PC-3 (cell line): ENCODE results near the gene FAR1. TPM values are rescaled to one million over a fixed set of nuclear protein-coding genes. Genes with fewer than 3 reads are reported as not detected.

ENCODE experiments used
- ATAC-seq: fragments of 200-7000 bp; cut with Tn5 transposase; 2 replicates; pipeline ENCODE4 v1.9.1; 2020; ENCODE audit warnings: mild to moderate bottlenecking, moderate library complexity
- BruUV-seq: library from RNA; stranded (reverse); fragments of 400-500 nt; replicated peaks from 2 replicates; lab custom pipeline; 2021; lab: Mats Ljungman, UMichigan
- CTCF ChIA-PET: fragments of 300-600 bp; sonication (Branson Sonifier 250); formaldehyde crosslinking; loops from one replicate; lab custom pipeline; 2022; ENCODE audit warnings: antibody characterized with exemption; lab: Charles Lee
- POLR2A ChIA-PET: fragments of 300-600 bp; sonication (Branson Sonifier 250); formaldehyde crosslinking; loops from one replicate; lab custom pipeline; 2022; ENCODE audit warnings: antibody characterized with exemption; ENCODE audit not compliant: unreplicated experiment; lab: Charles Lee
- DNase-seq: peaks from one replicate; pipeline ENCODE4 v3.0.0-alpha.2; 2015
- H2AFZ ChIP-seq: fragments of 300-600 bp; sonication (generic); 2 replicates; pipeline ENCODE4 v1.6.0; 2016; ENCODE audit warnings: antibody characterized with exemption, low read length
- H3F3A ChIP-seq: fragments of 300-600 bp; sonication (generic); one replicate; pipeline ENCODE4 v1.6.0; 2017; ENCODE audit warnings: antibody characterized with exemption, low read length, control low read depth, mild to moderate bottlenecking; ENCODE audit not compliant: unreplicated experiment
- H3K27ac ChIP-seq: fragments of 300-600 bp; sonication (generic); 2 replicates; pipeline ENCODE4 v1.5.1; 2016; ENCODE audit warnings: mild to moderate bottlenecking, low read length
- H3K27me3 ChIP-seq: fragments of 300-600 bp; sonication (generic); 2 replicates; pipeline ENCODE4 v1.6.1; 2016; ENCODE audit warnings: low read length, mixed read lengths
- H3K36me3 ChIP-seq: fragments of 300-600 bp; sonication (generic); 2 replicates; pipeline ENCODE4 v1.6.1; 2016; ENCODE audit warnings: low read depth, mixed run types, low read length, mixed read lengths
- H3K4me1 ChIP-seq: fragments of 300-600 bp; sonication (generic); 2 replicates; pipeline ENCODE4 v1.5.1; 2016; ENCODE audit warnings: low read length; ENCODE audit not compliant: insufficient read depth
- H3K4me2 ChIP-seq: fragments of 300-600 bp; sonication (generic); 2 replicates; pipeline ENCODE4 v1.6.0; 2016; ENCODE audit warnings: low read length
- H3K4me3 ChIP-seq: fragments of 300-600 bp; sonication (generic); 2 replicates; pipeline ENCODE4 v1.5.1; 2016; ENCODE audit warnings: mild to moderate bottlenecking, low read length, mixed read lengths
- H3K79me2 ChIP-seq: fragments of 300-600 bp; sonication (generic); 2 replicates; pipeline ENCODE4 v1.6.1; 2017; ENCODE audit warnings: low read length, mixed read lengths
- H3K9ac ChIP-seq: fragments of 300-600 bp; sonication (generic); 2 replicates; pipeline ENCODE4 v1.6.0; 2016; ENCODE audit warnings: mild to moderate bottlenecking, low read length
- H3K9me2 ChIP-seq: fragments of 300-600 bp; sonication (generic); replicated peaks from 2 replicates; pipeline ENCODE4 v1.6.1; 2016; ENCODE audit warnings: mixed run types, low read length, mixed read lengths
- H3K9me3 ChIP-seq: fragments of 300-600 bp; sonication (generic); 2 replicates; pipeline ENCODE4 v1.6.1; 2016; ENCODE audit warnings: low read length, mixed read lengths
- H4K20me1 ChIP-seq: fragments of 300-600 bp; sonication (generic); 2 replicates; pipeline ENCODE4 v1.6.1; 2016; ENCODE audit warnings: low read length, mixed read lengths
- CTCF ChIP-seq: fragments of 300-600 bp; sonication (generic); conservative IDR thresholded peaks from 2 replicates; pipeline ENCODE4 v1.5.1; 2017; ENCODE audit warnings: antibody characterized with exemption, low read depth, mild to moderate bottlenecking, low read length
- EZH2 ChIP-seq: fragments of 300-600 bp; sonication (generic); IDR thresholded peaks from one replicate; pipeline ENCODE4 v1.6.1; 2017; ENCODE audit warnings: antibody characterized with exemption, mild to moderate bottlenecking, low read length; ENCODE audit not compliant: unreplicated experiment
- EZH2phosphoT487 ChIP-seq: fragments of 300-600 bp; sonication (generic); IDR thresholded peaks from 2 replicates; pipeline ENCODE4 v1.6.1; 2018; ENCODE audit warnings: mild to moderate bottlenecking, antibody characterized with exemption, low read length, borderline replicate concordance
- intact Hi-C: fragments of 100-400 bp; cut with micrococcal nuclease; formaldehyde crosslinking; loops from 2 replicates; pipeline ENCODE4 v1.9.0; 2023
- total RNA-seq: library from RNA; depleted of rRNA; stranded (reverse); fragments of >200 nt; gene quantifications from 2 replicates; pipeline ENCODE4 v1.2.3, GENCODE V29; 2014

Gene FAR1
- total RNA-seq, 1 experiment from 2014 or later = 45.6 TPM

GRCh38 chr11:13679768-13680167 lies 11.3 kb downstream of the FAR1 start:
- H3K9me3 ChIP-seq = no peaks in the 10 kb centered on the region
- H3K27me3 ChIP-seq = no peaks in the 10 kb centered on the region
- H4K20me1 ChIP-seq = peaks cover 68% of the 10 kb centered on the region
- H3K4me2 ChIP-seq = no peak overlapping the region
- no TSS peak for BruUV-seq
- TF ChIP-seq EZH2 = no peak
- no peaks in the 10 kb centered on the region for H3K36me3 ChIP-seq
- peaks cover 4% of the 10 kb centered on the region; the same call in 1 of the 2 replicates for H3K4me1 ChIP-seq
- DNase-seq = no peak
- H3K4me3 ChIP-seq = no peak overlapping the region
- intact Hi-C loops = no loop called here
- no peak overlapping the region for H3K9ac ChIP-seq
- no peaks in the 10 kb centered on the region for H3F3A ChIP-seq
- H2AFZ ChIP-seq = no peak overlapping the region
- ChIA-PET POLR2A (no interaction called here), CTCF (no interaction called here)
- H3K27ac ChIP-seq = no peak overlapping the region
- H3K9me2 ChIP-seq = no peaks in the 10 kb centered on the region
- H3K79me2 ChIP-seq = peaks cover 100% of the 10 kb centered on the region
- no peak for ATAC-seq

GRCh38 chr11:13680501-13681264 lies 12.2 kb downstream of the FAR1 start:
- peaks cover 100% of the 10 kb centered on the region for H3K79me2 ChIP-seq
- POLR2A ChIA-PET = interaction anchor here (0.5 kb wide), 1 partner anchor 531 kb away, joined by 4 read pairs; no protein-coding TSS in a partner anchor
- H3K27ac ChIP-seq = no peak overlapping the region
- H3K9me2 ChIP-seq = no peaks in the 10 kb centered on the region
- no peak for TF ChIP-seq EZH2phosphoT487
- TF ChIP-seq EZH2 = no peak
- TF ChIP-seq CTCF = no peak
- intact Hi-C loops = no loop called here
- H3F3A ChIP-seq = no peaks in the 10 kb centered on the region
- no peak overlapping the region for H2AFZ ChIP-seq
- no peak for ATAC-seq
- no peak overlapping the region for H3K4me2 ChIP-seq
- no peaks in the 10 kb centered on the region for H3K36me3 ChIP-seq
- no peak overlapping the region for H3K9ac ChIP-seq
- BruUV-seq = no TSS peak
- H3K9me3 ChIP-seq = no peaks in the 10 kb centered on the region
- CTCF ChIA-PET = no interaction called here
- peaks cover 4% of the 10 kb centered on the region; the same call in 1 of the 2 replicates for H3K4me1 ChIP-seq
- H3K27me3 ChIP-seq = no peaks in the 10 kb centered on the region
- no peak overlapping the region for H3K4me3 ChIP-seq
- peaks cover 60% of the 10 kb centered on the region for H4K20me1 ChIP-seq
- DNase-seq = no peak

- no peaks in the 10 kb centered on the region for H3K9me2 ChIP-seq
- no peak overlapping the region for H3K4me3 ChIP-seq
- H3F3A ChIP-seq = no peaks in the 10 kb centered on the region
- ChIA-PET CTCF (no interaction called here), POLR2A (interaction anchor here (0.5 kb wide), 1 partner anchor 530 kb away, joined by 4 read pairs; no protein-coding TSS in a partner anchor)
- DNase-seq (no peak), ATAC-seq (no peak)
- H3K9me3 ChIP-seq = no peaks in the 10 kb centered on the region
- no peaks in the 10 kb centered on the region for H3K27me3 ChIP-seq
- no peak overlapping the region for H2AFZ ChIP-seq
- intact Hi-C loops = no loop called here
- peaks cover 100% of the 10 kb centered on the region for H3K79me2 ChIP-seq
- no peaks in the 10 kb centered on the region for H3K36me3 ChIP-seq
- H3K4me2 ChIP-seq = no peak overlapping the region
- no TSS peak for BruUV-seq
- H3K4me1 ChIP-seq = peaks cover 4% of the 10 kb centered on the region; the same call in 1 of the 2 replicates
- no peak overlapping the region for H3K27ac ChIP-seq
- H3K9ac ChIP-seq = no peak overlapping the region
- no peak for TF ChIP-seq EZH2
- TF ChIP-seq CTCF = no peak
- no peak for TF ChIP-seq EZH2phosphoT487
- peaks cover 57% of the 10 kb centered on the region for H4K20me1 ChIP-seq
Observed at GRCh38 chr11:13681446-13681845, 13.0 kb downstream of the FAR1 start.
